H1 (cell line): ENCODE results near the gene WDR31. TPM values are rescaled to one million over a fixed set of nuclear protein-coding genes. Genes with fewer than 3 reads are reported as not detected.
A peak's percentile ranks its signal among the peaks of the same experiment; 100 is the strongest.

ENCODE experiments used
- CTCF ChIA-PET: fragments of 300-600 bp; sonication (Branson Sonifier 250); formaldehyde crosslinking; loops from one replicate; lab custom pipeline; 2021; ENCODE audit not compliant: partially characterized antibody; lab: Charles Lee
- POLR2A ChIA-PET: fragments of 300-600 bp; sonication (Branson Sonifier 250); formaldehyde crosslinking; loops from one replicate; lab custom pipeline; 2021; ENCODE audit warnings: inconsistent platforms; ENCODE audit not compliant: partially characterized antibody; lab: Charles Lee
- DNase-seq, 2 experiments: peaks; one replicate each; pipeline versions ENCODE4 v3.0.0 to v3.0.0-alpha.2; 2010 to 2022; ENCODE audit warnings: low spot score in 2 of 2, low read depth in 1 of 2, mixed read lengths in 1 of 2
- FAIRE-seq: peaks from 2 replicates; lab custom pipeline; 2011; peaks lifted over from hg19 to GRCh38; lab: Jason Lieb, UNC
- H2AFZ ChIP-seq: 2 replicates; pipeline ENCODE4 v1.8.1; 2012; ENCODE audit warnings: low read length, inconsistent platforms
- H2AK5ac ChIP-seq: 2 replicates; pipeline ENCODE4 v1.6.1; 2013; ENCODE audit warnings: low read depth, low read length
- H2BK120ac ChIP-seq: replicated peaks from 2 replicates; pipeline ENCODE3; 2013; ENCODE audit warnings: low read depth, low read length, inconsistent platforms
- H2BK12ac ChIP-seq: 2 replicates; pipeline ENCODE4 v1.6.1; 2013; ENCODE audit warnings: low read depth, low read length
- H2BK15ac ChIP-seq: 2 replicates; pipeline ENCODE4 v1.6.1; 2013; ENCODE audit warnings: low read length
- H2BK20ac ChIP-seq: 2 replicates; pipeline ENCODE4 v1.6.1; 2013; ENCODE audit warnings: low read length
- H2BK5ac ChIP-seq: 2 replicates; pipeline ENCODE4 v1.6.1; 2013; ENCODE audit warnings: low read depth, low read length
- H3K14ac ChIP-seq: 2 replicates; pipeline ENCODE4 v1.6.1; 2013; ENCODE audit warnings: inconsistent platforms; ENCODE audit not compliant: insufficient read length
- H3K18ac ChIP-seq: 2 replicates; pipeline ENCODE4 v1.6.1; 2013; ENCODE audit warnings: low read length; ENCODE audit errors: extremely low read depth
- H3K23ac ChIP-seq: 2 replicates; pipeline ENCODE4 v1.6.1; 2013; ENCODE audit warnings: inconsistent platforms; ENCODE audit not compliant: insufficient read length
- H3K23me2 ChIP-seq: 2 replicates; pipeline ENCODE4 v1.6.1; 2013; ENCODE audit warnings: low read depth, low read length
- H3K27ac ChIP-seq: 2 replicates; pipeline ENCODE4 v1.6.1; 2011; ENCODE audit warnings: low read depth, low read length, inconsistent platforms
- H3K27me3 ChIP-seq, 4 experiments: replicated peaks in 1 of 4; 1 replicate in 1 of 4; 2 replicates in 3 of 4; pipeline versions ENCODE4 v1.6.1 to v1.8.1; 2011 to 2013; ENCODE audit warnings: low read length in 3 of 4, mild to moderate bottlenecking in 3 of 4, inconsistent platforms in 2 of 4, mixed read lengths in 2 of 4, moderate library complexity in 1 of 4; ENCODE audit not compliant: control insufficient read depth in 3 of 4, insufficient read depth in 3 of 4; ENCODE audit errors: extremely low read depth in 1 of 4
- H3K36me3 ChIP-seq, 4 experiments: 2 replicates each; pipeline versions ENCODE4 v1.6.1 to v1.8.1; 2011 to 2013; ENCODE audit warnings: mild to moderate bottlenecking in 4 of 4, low read length in 3 of 4, moderate library complexity in 2 of 4, control low read depth in 1 of 4, inconsistent platforms in 1 of 4; ENCODE audit not compliant: insufficient read depth in 4 of 4, control insufficient read depth in 2 of 4
- H3K4ac ChIP-seq: replicated peaks from 2 replicates; pipeline ENCODE3; 2013; ENCODE audit warnings: low read length, low read depth, mixed read lengths, inconsistent platforms; ENCODE audit not compliant: insufficient read length
- H3K4me1 ChIP-seq, 4 experiments: replicated peaks in 1 of 4; 1 replicate in 1 of 4; 2 replicates in 3 of 4; pipeline versions ENCODE4 v1.6.1 to v1.8.1; 2011 to 2013; ENCODE audit warnings: low read length in 3 of 4, inconsistent platforms in 2 of 4, mixed read lengths in 1 of 4; ENCODE audit not compliant: insufficient read depth in 4 of 4, control insufficient read depth in 3 of 4
- H3K4me2 ChIP-seq, 2 experiments: 2 replicates each; pipeline versions ENCODE4 v1.6.1 to v1.8.1; 2011 to 2013; ENCODE audit warnings: low read depth in 2 of 2, low read length in 2 of 2, control low read depth in 1 of 2, inconsistent platforms in 1 of 2, mild to moderate bottlenecking in 1 of 2; ENCODE audit not compliant: insufficient read depth in 1 of 2
- H3K4me3 ChIP-seq, 4 experiments: fragments of 200-600, 300-600 bp in 1 of 4; sonication (generic), shearing (Covaris generic), sonication (Bioruptor Twin) in 1 of 4; 2 replicates each; pipeline versions ENCODE4 v1.5.1 to v1.8.1; 2011 to 2016; ENCODE audit warnings: low read length in 4 of 4, low read depth in 3 of 4, control low read depth in 2 of 4, inconsistent platforms in 2 of 4, mild to moderate bottlenecking in 2 of 4, mixed read lengths in 1 of 4, moderate library complexity in 1 of 4; ENCODE audit not compliant: insufficient read depth in 2 of 4; ENCODE audit errors: extremely low read depth in 1 of 4
- H3K56ac ChIP-seq: replicated peaks from 2 replicates; pipeline ENCODE3; 2013; ENCODE audit warnings: low read depth, mild to moderate bottlenecking, mixed read lengths, low read length, inconsistent platforms; ENCODE audit not compliant: insufficient read length
- H3K79me1 ChIP-seq: 2 replicates; pipeline ENCODE4 v1.6.1; 2013; ENCODE audit warnings: low read depth, low read length, control low read depth
- H3K79me2 ChIP-seq, 2 experiments: 2 replicates each; pipeline versions ENCODE4 v1.6.1 to v1.8.1; 2012 to 2013; ENCODE audit warnings: low read length in 2 of 2, mild to moderate bottlenecking in 2 of 2, inconsistent platforms in 1 of 2; ENCODE audit not compliant: insufficient read depth in 2 of 2, control insufficient read depth in 1 of 2
- H3K9ac ChIP-seq, 4 experiments: replicated peaks in 1 of 4; 1 replicate in 1 of 4; 2 replicates in 3 of 4; pipeline versions ENCODE4 v1.6.1 to v1.8.1; 2011 to 2013; ENCODE audit warnings: low read depth in 3 of 4, low read length in 3 of 4, control low read depth in 2 of 4, mild to moderate bottlenecking in 2 of 4, moderate library complexity in 2 of 4, inconsistent platforms in 1 of 4; ENCODE audit errors: extremely low read depth in 1 of 4
- H3K9me3 ChIP-seq, 2 experiments: 2 replicates each; pipeline versions ENCODE4 v1.6.1 to v1.8.1; 2012 to 2013; ENCODE audit warnings: mild to moderate bottlenecking in 2 of 2, moderate library complexity in 2 of 2, control low read depth in 1 of 2, inconsistent platforms in 1 of 2, low read depth in 1 of 2, low read length in 1 of 2, mixed read lengths in 1 of 2; ENCODE audit not compliant: insufficient read depth in 2 of 2
- H4K20me1 ChIP-seq, 2 experiments: replicated peaks in 1 of 2; 2 replicates each; pipeline versions ENCODE3 to v1.8.1; 2011 to 2013; ENCODE audit warnings: inconsistent platforms in 2 of 2, low read length in 2 of 2, mild to moderate bottlenecking in 1 of 2; ENCODE audit not compliant: insufficient read depth in 2 of 2, control insufficient read depth in 1 of 2
- H4K5ac ChIP-seq: 2 replicates; pipeline ENCODE4 v1.6.1; 2013; ENCODE audit warnings: low read length, low read depth, mixed read lengths, inconsistent platforms; ENCODE audit not compliant: insufficient read length
- H4K8ac ChIP-seq: 2 replicates; pipeline ENCODE4 v1.8.0; 2013; ENCODE audit warnings: mild to moderate bottlenecking, moderate library complexity, low read length, inconsistent platforms; ENCODE audit not compliant: insufficient read depth; ENCODE audit errors: extremely low read depth
- H4K91ac ChIP-seq: replicated peaks from 2 replicates; pipeline ENCODE3; 2013; ENCODE audit warnings: low read length, mixed read lengths, inconsistent platforms; ENCODE audit not compliant: insufficient read length
- HDAC2 ChIP-seq, 2 experiments: fragments of 300-600 bp in 1 of 2; sonication (generic) in 1 of 2; IDR thresholded peaks; 2 replicates each; pipeline ENCODE4 v1.6.1; 2011 to 2012; ENCODE audit warnings: low read depth in 2 of 2, low read length in 2 of 2, mild to moderate bottlenecking in 2 of 2, moderate library complexity in 2 of 2, borderline replicate concordance in 1 of 2, inconsistent platforms in 1 of 2
- POLR2A ChIP-seq, 2 experiments: IDR thresholded peaks; 1 replicate in 1 of 2; 2 replicates in 1 of 2; pipeline ENCODE4 v1.6.1; 2011; ENCODE audit warnings: low read depth in 2 of 2, low read length in 2 of 2, mild to moderate bottlenecking in 2 of 2; ENCODE audit errors: control extremely low read depth in 1 of 2
- SP2 ChIP-seq: IDR thresholded peaks from 2 replicates; pipeline ENCODE4 v1.6.1; 2012; ENCODE audit warnings: mild to moderate bottlenecking, low read length, inconsistent platforms
- YY1 ChIP-seq: IDR thresholded peaks from 2 replicates; pipeline ENCODE4 v1.6.1; 2011; ENCODE audit warnings: low read depth, mild to moderate bottlenecking, low read length
- WGBS, 2 experiments: shearing (Covaris generic) in 1 of 2; methylation state at CpG; one replicate each; pipeline versions ENCODE4 v1.1.6 to v1.1.7; 2013 to 2015; ENCODE audit warnings: low lambda C conversion rate in 2 of 2, mixed read lengths in 2 of 2, inconsistent platforms in 1 of 2, low coverage in 1 of 2, missing lambda C conversion rate in 1 of 2; ENCODE audit not compliant: insufficient replicate concordance in 2 of 2, insufficient coverage in 1 of 2, insufficient read length in 1 of 2; ENCODE audit errors: extremely low coverage in 1 of 2, missing lambda C conversion rate in 1 of 2; 5-methylcytosine and 5-hydroxymethylcytosine counted together
- polyA plus RNA-seq, 7 experiments: library from polyadenylated mRNA; depleted of rRNA in 3 of 7; stranded (reverse) in 5 of 7; unstranded in 2 of 7; fragments of >200 nt in 5 of 7; fragments of 200-250 nt in 2 of 7; gene quantifications; 1 replicate in 5 of 7; 2 replicates in 1 of 7; 4 replicates in 1 of 7; pipeline versions ENCODE4 v1.2.1 to v1.2.3, GENCODE V29; 2011 to 2013; ENCODE audit warnings: missing spikeins in 2 of 7, mixed read lengths in 2 of 7
- total RNA-seq: library from RNA; stranded (reverse); fragmentation: NEBNext Ultra II Directional; extraction: Animal tissue kit (Norgen Biotek cat#: 25700); gene quantifications from 2 replicates; pipeline ENCODE4 v1.2.1, GENCODE V29; 2021

The WDR31 gene
- total and polyA plus RNA-seq, 2 of the 8 experiments (the other 6 are each of a cell fraction or from before 2014, with no cell fraction given), result 0.27 to 0.28 TPM

DNA sequence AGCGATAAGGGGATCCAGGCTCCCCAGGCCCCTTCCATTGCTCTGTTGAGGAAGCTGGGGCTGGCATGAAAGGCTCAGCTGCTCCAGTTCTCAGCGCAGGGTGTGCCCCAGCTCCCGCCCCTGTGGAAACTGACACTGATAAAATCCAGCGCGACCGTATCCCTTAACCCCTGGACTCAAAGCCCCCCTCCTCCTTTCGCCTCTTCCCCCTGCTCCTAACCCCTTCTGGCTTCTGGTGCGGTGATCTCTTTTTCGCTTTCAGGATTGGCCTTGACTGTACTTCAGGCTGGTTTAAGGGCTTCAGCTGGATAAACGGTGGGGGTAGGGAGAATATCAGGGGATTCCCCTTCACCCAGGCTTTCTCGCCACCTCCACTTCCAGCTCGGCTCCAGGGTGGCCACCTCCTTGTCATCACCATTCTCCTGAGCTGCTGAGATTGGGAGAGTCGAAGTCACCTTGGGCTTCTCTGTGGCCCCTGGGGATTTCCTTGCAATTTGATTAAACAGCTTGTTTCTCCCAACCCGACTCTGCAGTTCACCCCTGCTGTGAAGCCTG is 10.1 kb upstream of the WDR31 start:
- Histone ChIP-seq H3K27ac (no peak overlapping the region), H3K9ac (no peak overlapping the region; a peak in 3 of 7 replicates), H3K56ac (no peak overlapping the region), H2AK5ac (no peak overlapping the region), H2BK5ac (no peak overlapping the region), H3K36me3 (no peaks in the 10 kb centered on the region), H3K4me2 (peak overlapping the region; percentile 74 to 86), H3K4me1 (peaks cover 5 to 14% (median 10%) of the 10 kb centered on the region in 4 experiments), H3K79me2 (no peaks in the 10 kb centered on the region), H3K4me3 (peak overlapping the region; percentile 75 to 89 (median 76)), H2BK20ac (no peak overlapping the region), H3K23me2 (peaks cover 11% of the 10 kb centered on the region; the same call in 1 of the 2 replicates), H3K79me1 (no peaks in the 10 kb centered on the region; the same call in none of the 2 replicates), H2BK120ac (no peak overlapping the region), H3K4ac (no peak overlapping the region), H4K5ac (no peak overlapping the region), H4K20me1 (peaks cover 0 to 2% of the 10 kb centered on the region in 2 experiments), H3K9me3 (no peaks in the 10 kb centered on the region), H4K91ac (no peak overlapping the region), H3K18ac (peak overlapping the region; percentile 32; the same call in 1 of the 2 replicates), H2BK15ac (no peak overlapping the region), H3K14ac (no peak overlapping the region), H3K27me3 (peaks cover 0 to 14% (median 2%) of the 10 kb centered on the region in 4 experiments; a peak in 5 of 7 replicates), H3K23ac (no peak overlapping the region), H4K8ac (no peak overlapping the region), H2AFZ (no peak overlapping the region), H2BK12ac (no peak overlapping the region)
- ChIA-PET POLR2A (interaction anchor here (0.8 to 2.8 kb wide), 16 partner anchors 8 to 343 kb away, joined by 3 to 11 read pairs (median 4); partner anchors contain the start of genes C9orf43, HDHD3, POLE3 and WDR31), CTCF (interaction anchor here (0.7 to 4.0 kb wide), 14 partner anchors 9 to 732 kb away, joined by 3 to 12 read pairs (median 4); partner anchors contain the start of genes CDC26, PRPF4 and WDR31)
- no peak for DNase-seq
- FAIRE-seq, result no peak
- 37% methylated on average over 13 of the region's 14 CpGs; no CpG with 5 or more reads in 1 of the 2 experiments for WGBS, 2 experiments
- TF ChIP-seq POLR2A (IDR thresholded peaks at IDR 0.05; ENCODE audit: control extremely low read depth in 1 of 2, low read depth in 2 of 2, low read length in 2 of 2), result no peak
- TF ChIP-seq YY1, result no peak
- no peak for TF ChIP-seq SP2
- 0 out of 4 replicates have a peak, but pooled peaks of 1 of the 2 experiments have one; percentile 8 for TF ChIP-seq HDAC2 (IDR thresholded peaks at IDR 0.05; ENCODE audit: borderline replicate concordance in 1 of 2, low read depth in 2 of 2, low read length in 2 of 2)
